NCI-H526 (cell line): ENCODE results near the gene MTA1.

Source experiments
- DNase-seq, 2 experiments: peaks; one replicate each; lab custom pipeline; 2025; lab: John Stamatoyannopoulos, UW

The MTA1 gene

GRCh38 chr14:105498430-105499255, 79.0 kb downstream of the MTA1 start:
- no peak for DNase-seq

DNA sequence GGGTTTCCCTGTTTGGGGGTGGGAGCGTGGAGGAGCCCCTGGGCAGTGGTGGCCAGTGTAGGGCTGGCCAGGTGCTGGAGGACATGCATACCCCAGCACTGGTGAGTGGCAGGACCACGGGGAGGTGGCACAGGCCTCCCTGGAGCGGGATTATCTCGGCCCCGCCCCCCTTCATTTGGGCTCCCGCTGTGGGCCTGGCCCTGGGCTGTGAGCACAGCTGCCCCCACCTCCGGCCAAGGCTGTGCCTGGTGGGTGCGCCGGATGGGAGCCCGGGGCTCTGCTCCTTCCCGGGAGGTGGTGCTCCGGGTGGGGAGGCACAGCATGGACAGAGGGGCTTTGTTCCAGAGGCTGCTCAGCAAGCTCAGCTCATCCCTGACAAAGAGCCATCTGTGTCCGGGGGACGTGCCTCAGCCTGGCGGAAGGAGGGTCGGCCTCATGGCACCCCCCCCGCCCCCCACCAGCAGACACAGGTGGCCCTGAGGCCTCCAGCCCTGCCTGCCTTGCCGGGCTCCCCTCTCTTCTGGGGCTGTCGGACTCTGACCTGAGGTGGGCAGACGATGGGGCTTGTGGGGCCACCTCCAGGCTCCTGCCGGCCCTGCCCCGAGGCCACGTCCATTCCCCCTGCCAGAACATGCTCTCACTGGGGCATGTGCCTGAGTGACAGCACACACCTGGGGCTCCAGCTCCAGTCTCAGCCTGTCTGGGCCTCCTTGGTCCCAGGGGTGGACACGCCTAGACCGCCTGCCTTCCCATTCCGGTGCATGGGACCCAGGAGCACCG, 79.8 kb downstream of the MTA1 start:
- no peak for DNase-seq

DNA sequence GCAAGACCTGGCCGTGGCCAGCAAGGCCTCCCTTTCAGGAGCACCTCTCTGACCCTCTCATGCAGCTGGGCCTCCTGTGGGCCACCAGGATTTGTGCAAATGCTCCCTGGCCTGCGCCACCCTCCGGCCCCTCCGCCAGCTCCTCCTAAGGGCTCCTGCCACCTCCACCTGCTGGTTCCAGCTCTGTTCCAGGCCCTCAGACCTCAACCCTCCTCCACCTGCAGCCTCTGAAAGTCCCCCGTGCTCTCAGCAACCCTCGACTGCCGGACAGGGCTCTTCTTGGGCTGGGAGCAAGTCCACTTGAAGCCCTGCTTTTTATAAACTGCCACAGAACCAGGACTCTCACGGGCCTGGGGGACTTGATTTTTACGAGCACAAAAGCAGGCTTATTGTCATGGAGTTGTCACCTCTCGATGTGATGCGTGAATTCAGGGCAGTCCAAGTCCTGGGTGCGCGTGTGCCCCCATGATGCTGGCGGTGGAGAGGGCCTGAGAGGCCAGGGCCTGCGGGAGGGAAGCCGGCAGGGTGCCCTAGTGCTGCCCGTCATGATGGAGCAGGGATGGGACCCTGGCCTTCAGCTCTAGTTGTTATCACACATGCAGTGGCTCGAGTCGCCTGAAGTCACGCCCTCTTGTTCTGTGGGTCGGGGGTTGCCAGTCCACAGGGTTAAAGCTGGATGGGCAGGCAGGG, 80.6 kb downstream of the MTA1 start:
- DNase-seq: no peak

DNA sequence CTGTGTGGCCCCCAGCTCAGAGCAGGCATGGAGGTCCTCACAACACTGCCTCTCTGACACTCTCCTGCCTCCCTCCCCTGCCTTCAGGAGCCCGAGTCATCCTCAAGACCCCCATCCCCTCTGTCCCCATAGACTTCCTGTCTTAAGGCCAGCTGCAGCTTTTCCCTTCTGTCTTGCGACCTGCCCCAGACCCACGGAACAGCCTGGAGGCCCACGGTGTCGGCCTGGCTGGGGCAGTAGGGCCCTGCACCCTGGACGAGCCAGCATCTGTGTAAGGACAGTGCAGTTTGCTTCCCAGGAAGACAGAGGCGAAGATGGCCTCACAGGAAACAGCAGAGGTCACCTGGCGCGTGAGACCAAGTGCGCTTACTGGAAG, 81.1 kb downstream of the MTA1 start:
- no peak for DNase-seq

- no peak for DNase-seq
These were observed 82.1 kb downstream of the MTA1 start for GRCh38 chr14:105501504-105502291.

DNA sequence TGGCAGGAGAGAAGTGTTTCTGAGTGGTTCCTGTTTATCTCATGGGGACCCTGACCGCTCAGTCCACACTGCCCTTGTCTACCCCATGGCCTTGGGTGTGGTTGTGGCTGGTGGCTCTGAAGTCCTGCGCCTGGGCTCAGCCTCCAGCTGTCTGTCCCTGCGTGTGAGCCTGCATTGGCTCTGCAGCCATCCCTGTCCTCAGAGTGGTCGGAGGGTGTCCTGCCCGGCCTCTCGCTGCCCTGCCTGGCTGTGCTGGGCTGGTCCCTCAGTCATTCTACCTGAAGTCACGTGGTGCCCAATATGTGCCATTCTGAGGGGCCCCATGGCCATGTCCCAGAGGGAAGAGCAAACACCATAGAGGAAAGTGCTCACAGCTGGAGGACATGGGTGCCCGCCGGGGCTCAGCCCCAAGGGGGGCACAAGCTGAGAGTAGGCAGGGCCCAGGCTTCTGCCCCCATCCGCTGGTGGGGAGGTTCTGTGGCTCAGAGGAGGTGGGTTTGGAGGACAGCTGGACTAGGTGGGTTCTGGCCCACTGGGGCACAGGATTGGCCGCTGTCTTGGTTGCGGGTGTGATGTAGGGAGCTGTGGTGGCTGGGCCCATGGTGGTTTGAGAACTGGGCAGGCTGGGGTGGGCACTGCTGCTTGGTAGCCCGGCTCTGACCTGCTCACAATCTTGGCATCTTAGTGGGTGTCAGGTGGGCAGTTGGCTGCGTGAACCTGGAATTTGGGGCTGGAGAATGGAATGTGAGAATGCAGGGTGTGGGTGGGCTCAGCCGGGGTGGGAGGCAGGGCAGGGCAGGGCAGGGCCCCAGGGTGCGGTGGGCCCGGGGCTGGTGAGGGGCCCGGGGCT, 83.0 kb downstream of the MTA1 start:
- no peak for DNase-seq

- DNase-seq: no peak
These were observed 83.6 kb downstream of the MTA1 start for GRCh38 chr14:105503296-105503640.

DNA sequence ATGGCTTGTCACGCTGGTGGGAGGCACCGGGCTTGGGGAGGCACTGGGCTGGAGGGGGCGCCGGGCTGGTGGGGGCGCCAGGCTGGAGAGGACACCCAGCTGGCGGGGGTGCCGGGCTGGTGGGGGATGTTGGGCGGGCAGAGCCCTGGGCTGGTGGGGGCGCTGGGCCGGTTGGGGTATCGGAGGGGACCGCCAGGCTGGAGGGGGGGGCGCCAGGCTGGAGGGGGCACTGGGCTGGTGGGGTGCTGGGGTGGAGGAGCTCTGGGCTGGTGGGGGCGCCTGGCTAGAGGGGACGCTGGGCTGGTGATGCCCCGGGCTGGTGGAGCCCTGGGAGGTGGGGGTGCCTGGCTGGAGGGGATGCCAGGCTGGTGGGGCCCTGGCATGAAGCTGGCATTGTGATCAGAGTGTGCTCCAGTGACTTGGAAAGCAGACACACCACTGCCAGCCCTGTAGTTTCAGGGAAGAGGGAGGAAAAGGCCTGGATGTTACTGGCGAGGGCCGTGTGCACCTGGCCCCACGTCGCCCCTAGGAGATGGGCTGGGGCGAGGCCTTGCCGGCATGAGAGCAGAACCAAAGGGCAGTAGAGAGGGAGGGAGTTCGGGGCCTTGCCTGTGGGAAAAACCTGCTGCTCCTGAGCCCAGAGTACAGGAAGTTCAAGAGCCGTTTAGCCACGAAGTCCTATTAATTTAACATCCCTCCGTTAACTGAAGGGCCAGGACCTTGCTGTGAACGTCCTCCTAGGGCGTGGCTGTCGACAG, 84.5 kb downstream of the MTA1 start:
- DNase-seq: no peak

GRCh38 chr14:105505101-105505500, 85.5 kb downstream of the MTA1 start:
- no peak for DNase-seq

DNA sequence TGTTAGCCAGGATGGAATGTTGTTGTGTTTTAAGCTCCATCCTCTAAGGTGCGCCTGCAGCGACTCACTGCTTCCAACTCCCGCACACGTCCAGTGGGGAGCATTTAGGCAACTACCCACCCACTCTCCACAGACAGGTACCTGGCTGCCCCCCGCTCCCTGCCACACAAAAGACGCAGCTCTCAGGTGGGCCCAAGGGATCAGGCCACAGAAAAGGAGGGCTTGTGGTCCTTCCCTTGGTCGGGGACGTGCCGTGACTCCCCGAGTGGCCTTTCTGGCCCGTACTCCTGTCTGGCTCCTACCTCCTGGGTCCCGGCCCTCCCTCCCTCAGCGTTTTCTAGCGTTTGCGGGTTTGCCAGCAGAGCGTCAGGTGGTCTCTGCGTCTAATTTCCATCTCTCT, 87.6 kb downstream of the MTA1 start:
- DNase-seq: no peak

DNA sequence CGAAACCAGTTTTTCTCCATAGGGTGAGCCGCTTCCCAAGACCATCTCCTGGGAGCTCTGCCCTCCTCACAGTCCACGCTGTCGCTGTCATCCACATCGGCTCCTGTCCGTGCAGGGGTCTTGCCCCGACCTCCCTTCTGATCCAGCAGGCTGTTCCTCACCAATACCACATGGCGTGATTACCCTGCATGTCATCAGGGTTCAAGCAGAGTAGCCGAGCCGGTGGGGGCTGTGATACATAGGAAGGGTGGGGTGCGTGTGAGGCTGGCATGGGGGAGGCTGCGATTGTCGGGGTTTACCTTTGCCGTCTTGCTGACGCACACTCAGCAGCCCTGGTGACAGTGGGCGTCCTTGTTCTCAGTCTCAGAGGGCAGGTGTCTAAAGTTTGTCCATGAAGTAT, 88.4 kb downstream of the MTA1 start:
- no peak for DNase-seq

GRCh38 chr14:105508601-105509000, 89.0 kb downstream of the MTA1 start:
- DNase-seq: no peak

DNA sequence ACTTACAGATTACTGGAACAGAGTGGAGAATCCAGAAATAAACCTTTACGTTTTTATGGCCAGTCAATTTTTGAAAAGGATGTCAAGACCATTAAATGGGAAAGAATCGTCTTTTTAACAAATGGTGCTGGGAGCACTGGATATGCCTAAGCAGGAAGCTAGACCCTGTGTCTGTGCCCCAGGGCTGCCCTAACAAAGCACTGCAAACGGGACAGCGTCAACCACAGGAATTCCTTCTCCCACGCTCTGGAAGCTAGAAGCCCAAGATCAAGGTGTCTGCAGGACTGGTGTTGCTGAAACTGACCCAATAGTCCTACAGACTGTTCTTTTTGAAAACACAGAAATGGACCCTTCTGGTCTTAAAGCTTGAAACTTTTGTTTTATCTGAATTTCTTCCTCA, 97.5 kb downstream of the MTA1 start:
- DNase-seq: no peak

DNA sequence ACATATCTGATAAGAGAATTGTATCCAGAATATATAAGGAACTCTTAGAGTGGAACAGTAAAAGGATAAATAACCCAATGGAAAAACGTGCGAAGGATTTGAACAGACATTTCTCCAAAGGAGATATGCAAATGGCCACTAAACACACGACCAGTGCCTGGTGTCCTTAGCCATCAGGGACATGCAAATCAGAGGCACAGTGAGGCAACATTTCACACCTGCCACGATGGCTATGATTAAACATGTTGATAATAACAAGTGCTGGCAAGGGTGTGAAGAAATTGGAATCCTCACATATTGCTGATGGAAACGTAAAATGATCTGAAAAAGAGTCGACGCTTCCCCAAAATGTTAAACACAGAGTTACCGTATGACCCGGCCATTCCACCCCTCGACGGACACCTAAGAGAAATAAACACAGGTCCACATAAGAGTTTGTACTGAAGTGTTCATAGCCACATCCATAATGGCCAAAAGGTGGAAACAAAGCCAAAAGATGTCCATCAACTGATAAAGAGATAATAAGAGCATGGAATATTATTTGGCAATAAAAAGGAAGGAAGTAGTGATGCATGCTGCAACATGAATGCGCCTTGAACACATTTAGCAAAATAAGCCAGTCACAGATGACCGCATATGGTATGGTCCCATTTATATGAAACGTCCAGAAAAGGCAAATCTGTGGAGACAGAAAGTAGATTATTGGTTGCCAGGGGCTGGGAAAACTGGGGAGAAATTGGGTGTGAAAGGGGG, 100.5 kb downstream of the MTA1 start:
- peak; percentile 46 to 60 for DNase-seq
